Measurements from ENCODE around the gene LMBRD2.

- TF ChIP-seq CTCF (IDR thresholded peaks at IDR 0.05; ENCODE audit: extremely low read depth in 1 of 2, insufficient read depth in 1 of 2, low read depth in 1 of 2, low read length in 2 of 2) (no peak), MAX (IDR thresholded peaks at IDR 0.05; ENCODE audit: insufficient read depth, insufficient read length) (no peak), EZH2 (IDR thresholded peaks at IDR 0.05; ENCODE audit: borderline replicate concordance, low read depth, low read length, severe bottlenecking) (no peak), POLR2A (IDR thresholded peaks at IDR 0.05; ENCODE audit: low read depth, low read length) (no peak), JUN (IDR thresholded peaks at IDR 0.05; ENCODE audit: borderline replicate concordance, insufficient read depth, insufficient read length, low read depth) (no peak), POLR2AphosphoS5 (IDR thresholded peaks at IDR 0.05; ENCODE audit: insufficient read depth, low read depth, low read length) (no peak), MYC (IDR thresholded peaks at IDR 0.05; ENCODE audit: low read depth, low read length) (no peak)
Measured at GRCh38 chr5:36198281-36198680, 46.6 kb upstream of the LMBRD2 start.

Measured in endothelial cell of umbilical vein (primary cell).